Measurements from ENCODE around the gene L1CAM.
A peak's percentile ranks its signal among the peaks of the same experiment; 100 is the strongest.

Gene L1CAM

DNA sequence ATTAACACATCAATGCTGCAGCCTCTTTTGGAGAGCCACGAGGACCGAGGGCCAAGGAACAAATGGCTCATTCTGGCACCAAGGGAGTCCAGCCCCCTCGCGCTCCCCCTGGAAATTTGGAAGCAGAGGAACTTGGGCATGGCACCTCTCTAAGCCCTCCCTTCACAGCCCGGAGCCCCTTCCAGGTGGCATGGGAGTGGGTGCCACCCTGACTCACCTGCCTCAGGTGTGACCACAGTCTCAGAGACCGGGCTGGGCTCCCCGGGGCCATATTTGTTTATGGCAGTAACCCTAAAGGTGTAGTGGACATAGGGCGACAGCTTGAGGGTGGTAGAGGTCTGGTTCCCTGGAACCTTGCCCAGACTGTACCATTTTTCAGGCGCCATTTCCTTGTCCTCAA, 18.8 kb downstream of the L1CAM start:
- intact Hi-C loops (cut with DNase I) = no loop called here
- DNase-seq = peak in 2 of 10 donors; percentile 68 to 72

DNA sequence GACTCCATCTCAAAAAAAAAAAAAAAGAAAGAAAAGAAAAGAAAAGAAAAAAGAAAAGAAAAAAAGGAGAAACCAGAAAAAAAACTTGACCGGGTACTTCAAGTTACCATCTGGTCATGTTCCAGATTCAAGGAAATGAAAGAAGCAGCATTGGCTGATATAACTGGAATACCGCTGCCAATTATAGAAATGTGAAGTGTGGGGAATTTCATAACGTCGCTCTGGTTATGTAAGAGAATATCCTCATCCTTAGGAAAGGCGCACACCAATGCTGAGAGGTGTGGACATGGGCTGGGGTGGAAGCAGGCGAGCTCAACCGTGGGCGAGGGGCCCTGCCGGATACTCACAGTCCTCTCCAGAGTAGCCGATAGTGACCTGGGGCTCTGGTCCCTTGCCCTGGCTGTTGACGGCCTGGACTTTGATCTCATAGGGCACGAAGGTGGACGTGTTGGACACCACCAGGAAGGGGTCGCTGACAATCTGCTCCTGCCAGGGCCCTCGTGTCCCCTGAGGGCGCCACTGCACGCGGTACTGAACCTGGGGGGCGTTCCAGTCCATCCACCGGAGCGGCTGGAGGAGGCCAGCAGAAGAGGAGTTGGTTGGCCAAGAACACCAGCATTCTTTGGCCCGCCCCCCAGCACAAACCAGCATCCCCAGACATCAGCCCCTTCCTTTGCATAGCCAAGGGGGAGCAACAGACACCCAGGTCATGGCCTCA, 19.5 kb downstream of the L1CAM start:
- intact Hi-C loops (cut with DNase I) = no loop called here

DNA sequence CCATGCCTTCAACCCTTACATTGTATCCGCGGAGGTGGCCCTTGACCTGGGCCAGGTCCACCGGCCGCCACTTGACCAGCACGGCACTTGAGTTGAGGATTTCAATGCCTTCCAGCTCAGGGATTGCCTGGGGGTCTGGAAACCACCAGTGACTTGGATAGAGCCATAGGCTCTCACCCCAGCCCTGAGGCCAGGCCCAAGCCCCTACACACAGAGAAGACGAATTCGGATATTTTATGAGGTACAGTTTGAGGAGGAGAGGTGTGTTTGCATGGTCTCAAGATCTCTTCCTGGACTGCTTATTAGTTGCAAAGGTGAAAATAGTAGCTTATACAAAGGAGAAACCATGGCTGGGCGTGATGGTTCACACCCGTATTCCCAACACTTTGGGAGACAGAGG, 20.3 kb downstream of the L1CAM start:
- intact Hi-C loops (cut with DNase I) = no loop called here
- no peak for DNase-seq

More for the DNA sequence above, 19.5 kb downstream of the L1CAM start:
- peak in 2 of 10 donors; percentile 64 to 83 for DNase-seq

DNA sequence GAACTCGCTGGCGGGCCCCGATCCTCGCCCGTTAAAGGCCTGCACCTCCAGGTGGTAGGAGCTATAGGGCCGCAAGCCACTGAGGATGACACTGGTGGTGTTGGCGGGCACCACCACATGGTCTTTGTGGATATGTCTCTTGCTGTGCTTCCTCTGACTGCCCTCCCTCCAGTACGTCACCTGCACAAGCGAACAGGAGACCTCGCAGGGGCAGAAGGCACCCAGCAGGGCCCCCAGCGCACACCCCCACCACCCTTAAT, 20.7 kb downstream of the L1CAM start:
- intact Hi-C loops (cut with DNase I) = no loop called here
- no peak for DNase-seq

DNA sequence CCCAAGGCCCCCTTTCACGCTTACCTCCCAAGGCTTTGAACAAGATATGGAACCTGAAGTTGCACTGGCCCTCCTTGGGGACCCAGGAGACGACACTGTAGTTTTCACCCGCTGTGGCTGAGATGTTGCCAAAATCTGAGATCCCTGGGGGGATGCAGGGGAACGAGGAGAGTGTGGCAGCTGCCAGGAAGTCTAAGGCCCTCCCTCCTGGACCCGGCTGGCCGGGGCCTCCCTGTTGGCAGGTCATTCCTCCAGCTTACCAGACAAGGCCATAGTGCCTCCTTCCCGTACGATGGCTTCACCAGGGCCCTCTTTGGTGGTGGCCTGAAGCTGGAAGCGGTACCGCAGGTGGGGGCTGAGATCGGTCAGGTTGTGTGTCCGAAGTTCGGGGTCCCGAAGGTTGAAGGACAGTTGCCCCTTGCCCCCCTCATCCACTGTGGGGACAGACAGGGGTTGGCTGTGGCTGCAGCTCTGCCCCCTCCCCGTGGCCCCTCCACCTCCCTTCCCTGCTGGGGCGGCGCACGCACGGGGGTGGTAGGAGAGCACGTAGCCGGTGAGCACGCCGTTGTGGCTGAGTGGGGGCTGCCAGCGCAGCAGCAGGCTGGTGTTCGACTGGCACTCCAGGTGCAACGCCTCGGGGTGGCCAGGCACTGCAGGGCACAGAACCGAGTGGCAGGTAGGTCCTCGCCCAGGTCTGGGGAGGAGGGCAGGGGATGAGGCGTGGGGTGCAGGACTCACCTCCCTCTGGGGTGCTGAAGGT, 21.2 kb downstream of the L1CAM start:
- intact Hi-C loops (cut with DNase I) = no loop called here
- DNase-seq = peak in 1 of 10 donors; percentile 85

DNA sequence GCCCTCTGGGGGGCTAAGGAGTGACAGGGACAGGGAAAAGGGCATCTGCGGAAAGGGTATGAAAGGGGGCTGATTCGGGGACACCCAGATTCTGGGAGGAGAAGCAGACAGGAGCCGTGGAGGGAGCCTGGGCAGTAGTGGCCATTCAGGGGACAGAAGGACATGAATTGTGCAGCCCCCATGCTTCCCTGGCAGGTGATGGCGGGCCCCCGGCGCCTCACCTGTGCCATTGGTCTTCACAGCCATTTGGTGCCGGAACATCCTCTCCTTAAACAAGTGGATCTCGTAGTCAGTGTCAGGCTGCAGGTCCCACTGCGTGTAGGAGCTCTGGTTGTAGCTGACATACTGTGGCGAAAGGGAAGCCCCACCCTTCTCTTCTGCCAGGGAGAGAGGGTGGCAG, 21.9 kb downstream of the L1CAM start:
- intact Hi-C loops (cut with DNase I) = no loop called here
- DNase-seq = no peak

DNA sequence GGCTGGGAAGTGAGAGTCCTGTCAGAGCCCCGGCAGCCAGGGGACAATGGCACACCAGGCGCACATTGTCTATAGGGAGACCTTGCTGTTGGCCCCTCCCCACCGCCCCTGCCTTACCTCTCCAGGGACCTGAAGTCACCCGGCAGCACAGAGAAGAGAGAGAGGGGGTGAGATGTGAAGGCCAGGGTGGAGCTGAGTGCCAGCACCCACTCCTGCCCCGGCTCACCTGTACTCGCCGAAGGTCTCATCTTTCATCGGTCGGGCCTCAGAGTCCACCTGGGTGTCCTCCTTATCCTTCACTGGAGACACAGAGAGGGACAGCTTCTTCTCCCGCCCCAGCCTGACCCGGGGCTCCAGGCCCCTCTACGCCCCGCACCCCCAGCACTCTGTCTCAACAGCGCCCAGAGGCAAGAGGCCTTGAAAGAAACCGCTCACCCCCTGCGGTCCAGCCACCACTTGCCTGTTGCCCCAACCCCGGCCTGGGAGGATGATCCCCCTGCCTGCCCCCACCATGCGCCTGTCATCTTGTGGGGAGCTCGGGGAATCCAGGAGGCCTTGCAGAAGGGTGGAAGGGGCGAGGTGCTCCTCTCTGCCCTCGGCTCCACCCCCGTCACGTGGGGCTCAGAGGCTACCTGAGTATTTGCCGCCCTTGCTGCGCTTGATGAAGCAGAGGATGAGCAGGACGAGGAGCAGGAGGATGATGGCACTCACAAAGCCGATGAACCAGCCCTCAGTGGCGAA, 22.6 kb downstream of the L1CAM start:
- DNase-seq = no peak
- intact Hi-C loops (cut with DNase I) = no loop called here

DNA sequence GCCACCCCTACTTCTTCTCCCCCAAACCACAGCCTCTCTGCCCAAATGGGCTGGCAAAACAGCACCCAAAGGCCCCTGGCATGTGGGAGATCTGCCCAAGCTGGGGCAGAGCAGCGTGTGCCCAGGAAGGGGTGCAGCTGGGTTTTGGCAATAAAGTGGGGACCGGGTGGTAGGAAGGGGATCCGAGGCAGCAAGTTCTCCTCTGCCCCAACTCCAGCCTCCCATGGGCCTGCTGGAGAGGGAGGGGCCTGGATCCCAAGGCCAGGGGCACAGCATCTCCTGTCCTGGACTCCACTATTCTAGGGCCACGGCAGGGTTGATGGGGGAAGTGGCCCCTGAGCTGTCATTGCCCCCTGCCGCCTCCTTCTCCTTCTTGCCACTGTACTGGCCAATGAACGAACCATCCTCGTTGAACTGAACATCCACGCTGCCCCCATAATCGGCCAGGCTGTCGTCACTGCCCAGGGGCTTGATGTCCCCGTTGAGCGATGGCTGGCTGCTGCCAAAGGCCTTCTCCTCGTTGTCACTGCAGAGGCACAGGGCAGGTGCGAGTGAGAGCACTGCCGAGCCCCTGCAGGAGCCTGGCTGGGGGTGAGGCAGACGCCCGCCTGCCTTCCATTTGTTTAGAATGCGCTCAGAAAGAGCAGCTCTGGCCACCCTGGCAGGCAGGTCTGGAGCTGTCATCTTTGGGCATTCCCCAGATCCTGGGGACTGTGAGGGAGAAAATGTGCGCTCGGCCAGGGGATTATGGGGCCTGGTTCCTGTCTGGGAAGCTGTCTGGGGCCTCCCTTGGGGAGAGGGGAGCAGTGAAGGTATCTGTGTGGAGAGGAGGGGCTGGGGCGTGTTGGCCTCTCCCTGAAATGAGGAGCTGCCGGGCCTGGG, 23.4 kb downstream of the L1CAM start:
- intact Hi-C loops (cut with DNase I) = no loop called here
- DNase-seq = peak in 1 of 10 donors; percentile 68

DNA sequence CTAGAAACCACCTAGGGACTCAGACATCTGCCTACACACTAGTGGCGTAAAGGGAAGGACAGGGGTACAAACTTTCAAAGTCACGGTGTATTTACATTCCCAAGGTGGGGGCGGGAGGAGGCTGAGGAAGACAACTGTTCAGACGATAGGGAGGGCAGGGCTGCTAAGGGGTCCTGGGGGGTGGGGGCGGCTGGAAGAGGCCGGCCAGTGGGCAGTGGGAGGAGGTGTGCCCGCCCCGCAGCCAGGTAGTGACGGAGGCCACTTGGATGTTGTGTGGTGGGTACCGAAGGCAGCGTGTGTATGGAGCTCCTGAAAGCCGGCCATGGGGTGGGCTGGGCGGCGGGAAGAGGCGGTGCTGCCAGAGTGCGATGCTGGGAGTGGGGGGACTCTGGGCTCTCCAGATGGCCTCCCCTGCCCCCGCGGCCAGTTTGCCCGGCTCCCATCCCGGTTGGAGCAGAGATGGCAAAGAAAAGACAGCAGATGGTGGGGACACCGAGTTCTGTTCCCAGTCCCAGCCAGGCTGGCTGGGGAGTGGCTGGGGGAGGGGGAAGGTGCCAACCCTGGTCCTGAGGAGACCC, 24.2 kb downstream of the L1CAM start:
- intact Hi-C loops (cut with DNase I) = no loop called here

DNA sequence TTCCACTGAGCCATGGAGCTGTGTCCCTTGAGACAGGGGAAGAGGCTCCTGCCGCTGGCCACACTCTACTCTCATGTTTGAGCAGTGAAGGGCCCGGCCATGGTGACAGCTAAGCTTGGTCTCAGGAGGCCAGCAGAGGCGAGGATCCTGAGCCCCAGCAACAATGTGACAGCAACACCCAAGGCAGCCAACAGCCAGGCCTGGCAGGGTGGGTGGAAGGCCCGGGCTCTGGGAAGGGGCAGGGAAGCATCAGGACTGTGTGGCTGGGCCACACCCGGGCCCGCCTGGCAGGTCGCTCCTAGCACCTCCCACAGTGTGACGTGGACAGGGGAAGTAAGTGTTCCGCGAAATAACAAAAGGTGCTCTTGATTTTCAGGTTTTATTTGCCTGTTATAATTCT, 24.8 kb downstream of the L1CAM start:
- no peak for DNase-seq

More for the DNA sequence above, 24.2 kb downstream of the L1CAM start:
- peak in 2 of 10 donors; percentile 84 for DNase-seq

DNA sequence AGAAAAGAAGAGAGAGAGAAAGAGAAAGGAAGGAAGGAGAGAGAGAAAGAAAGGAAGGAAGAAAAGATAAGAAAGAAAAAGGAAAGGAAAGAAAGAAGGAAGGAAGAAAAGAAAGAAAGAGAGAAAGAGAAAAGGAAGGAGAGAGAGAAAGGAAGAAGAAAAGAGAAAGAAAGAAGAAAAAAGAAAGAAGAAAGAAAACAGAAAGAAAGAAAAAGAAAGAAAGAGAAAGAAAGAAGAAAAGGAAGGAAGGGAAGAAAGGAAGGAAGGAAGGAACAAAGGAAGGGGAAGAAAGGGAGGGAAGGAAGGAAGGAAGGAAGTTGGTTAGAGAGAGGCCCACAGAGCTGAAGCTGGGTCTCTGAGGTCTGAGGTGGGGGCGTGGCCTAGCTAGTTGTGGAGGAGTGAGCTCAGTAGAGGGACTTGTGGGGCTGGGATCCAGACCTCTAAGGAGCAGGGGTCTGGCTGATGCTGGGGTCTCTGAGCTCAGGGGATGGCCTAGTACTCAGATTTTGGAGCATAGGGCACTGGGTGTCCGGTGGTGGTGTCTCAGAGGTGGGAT, 28.5 kb downstream of the L1CAM start:
- no peak for DNase-seq
- intact Hi-C loops (cut with DNase I) = no loop called here

More for the DNA sequence above, 24.8 kb downstream of the L1CAM start:
- intact Hi-C loops (cut with DNase I) = no loop called here

DNA sequence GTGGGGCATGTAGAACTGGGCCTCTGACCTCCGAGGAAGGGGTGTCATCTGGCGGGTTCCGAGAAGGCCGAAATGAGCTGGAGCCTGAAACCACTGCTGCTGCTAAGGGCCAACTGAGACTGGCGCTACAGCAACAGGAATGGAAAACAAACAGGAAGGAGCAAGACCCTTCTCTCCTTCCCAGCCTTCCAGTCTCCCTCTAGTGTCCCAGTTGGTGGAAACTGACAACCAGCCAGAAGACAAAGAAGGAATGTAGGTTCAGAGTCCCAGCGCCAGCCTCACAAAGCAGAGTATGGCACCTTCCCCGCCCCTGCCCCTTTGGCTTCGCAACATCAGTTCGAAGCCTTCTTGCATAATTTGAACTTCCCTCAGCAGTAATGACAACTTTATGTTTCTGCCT, 31.3 kb downstream of the L1CAM start:
- no peak for DNase-seq
- intact Hi-C loops (cut with DNase I) = no loop called here

DNA sequence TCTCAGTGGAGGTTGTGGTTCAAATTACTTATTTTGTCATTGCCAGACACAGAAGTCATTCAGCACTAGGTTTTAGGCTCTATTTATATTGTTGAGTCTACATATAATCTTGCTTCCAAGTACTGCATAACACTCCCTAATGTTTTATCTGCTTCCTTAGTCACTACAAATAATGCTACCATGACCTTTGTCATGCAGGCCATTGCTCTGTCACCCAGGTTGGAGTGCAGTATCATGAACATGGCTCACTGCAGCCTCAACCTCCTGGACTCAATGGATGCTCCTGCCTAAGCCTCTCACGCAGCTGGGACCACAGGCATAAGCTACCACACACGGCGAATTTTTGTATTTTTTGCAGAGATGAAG, 32.1 kb downstream of the L1CAM start:
- intact Hi-C loops (cut with DNase I) = no loop called here
- DNase-seq = no peak

DNA sequence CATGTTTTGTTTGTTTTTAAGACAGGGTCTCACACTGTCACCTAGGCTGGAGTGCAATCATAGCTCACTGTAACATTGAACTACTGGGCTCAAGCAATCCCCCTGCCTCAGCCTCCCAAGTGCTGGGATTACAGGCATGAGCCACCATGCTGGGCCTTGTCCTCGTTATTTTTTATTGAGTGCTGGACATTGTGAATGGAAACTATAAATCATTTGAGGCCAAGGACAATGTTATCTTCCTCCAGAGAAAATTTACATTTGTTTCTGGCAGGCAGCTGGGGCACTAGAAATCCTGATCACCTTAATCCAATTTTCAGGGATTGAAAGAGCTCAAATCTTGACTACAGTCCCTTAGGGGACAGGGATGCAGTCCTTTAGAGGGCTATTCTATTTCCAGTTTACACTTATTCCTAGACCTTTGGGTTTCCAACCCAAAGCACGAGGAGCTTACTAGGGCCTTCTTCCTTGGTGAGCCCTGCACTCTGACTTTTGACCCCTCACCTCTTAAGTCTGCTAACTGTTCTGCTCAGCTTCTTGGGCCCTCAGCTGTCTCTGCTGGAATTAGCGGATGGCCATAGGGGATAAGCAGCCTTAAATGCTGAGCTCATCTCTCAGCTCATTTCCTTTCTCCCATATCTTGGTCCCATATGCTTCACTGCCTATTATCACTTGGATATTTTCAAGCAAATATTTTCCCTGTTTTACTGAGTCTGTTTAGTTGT, 32.6 kb downstream of the L1CAM start:
- intact Hi-C loops (cut with DNase I) = no loop called here
- no peak for DNase-seq

DNA sequence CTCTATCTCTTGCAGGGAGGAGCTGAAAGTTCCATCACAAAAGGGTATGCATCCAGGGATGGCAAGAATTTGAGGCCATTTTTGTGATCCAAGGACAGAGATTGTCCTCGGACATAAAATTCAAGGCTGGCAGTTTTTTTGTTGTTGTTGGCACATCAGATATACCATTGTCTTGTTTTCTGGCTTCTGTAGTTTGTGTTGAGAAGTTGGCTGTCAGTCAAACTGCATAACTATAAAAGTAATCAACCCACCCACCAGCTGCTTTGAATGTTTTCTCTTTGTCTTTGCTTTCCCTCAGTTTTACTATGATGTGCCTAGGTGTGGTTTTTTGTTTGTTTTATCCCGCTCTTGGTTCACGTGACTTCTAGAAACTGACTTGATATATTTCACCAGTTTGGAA, 34.0 kb downstream of the L1CAM start:
- no peak for DNase-seq
- intact Hi-C loops (cut with DNase I) = no loop called here

DNA sequence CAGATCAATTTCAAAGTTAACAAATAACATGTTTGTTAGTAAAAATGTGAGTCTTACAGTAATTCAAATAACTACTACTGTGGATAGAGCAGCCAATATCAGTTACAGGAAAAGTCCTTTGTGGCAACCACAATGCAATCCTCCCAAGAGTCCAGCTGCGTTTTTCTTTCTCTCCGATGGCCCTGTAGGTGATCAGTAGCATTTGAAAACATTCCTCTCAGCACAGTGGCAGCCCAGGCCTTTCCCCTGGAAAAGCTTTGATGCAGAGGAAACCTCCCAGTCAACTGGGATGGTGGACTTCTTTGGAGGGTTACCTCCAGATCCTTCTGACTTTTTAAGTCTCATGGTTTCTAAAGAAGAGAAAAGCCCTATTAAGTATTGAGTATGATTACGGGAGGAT, 37.6 kb downstream of the L1CAM start:
- intact Hi-C loops (cut with DNase I) = no loop called here

DNA sequence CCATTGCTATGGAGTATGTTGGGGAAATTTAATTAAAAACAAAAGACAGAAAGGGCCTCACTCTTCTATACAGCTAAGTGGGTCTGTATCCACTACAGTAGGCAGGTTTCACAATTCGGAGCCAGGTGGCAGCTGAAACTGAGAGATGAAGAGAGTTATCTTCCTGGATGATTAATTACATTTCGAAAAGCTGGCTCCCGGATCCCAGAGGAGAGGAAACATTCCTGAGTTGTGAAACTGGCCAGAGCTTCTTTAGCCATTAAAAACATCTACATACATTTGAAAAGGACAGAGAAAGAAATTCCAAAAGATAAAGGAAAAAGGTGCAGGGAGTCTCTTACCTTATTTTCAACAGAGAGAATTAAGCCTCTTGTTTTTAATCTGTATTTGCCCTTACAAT, 40.1 kb downstream of the L1CAM start:
- DNase-seq = no peak
- intact Hi-C loops (cut with DNase I) = no loop called here

More for the DNA sequence above, 37.6 kb downstream of the L1CAM start:
- DNase-seq = no peak

DNA sequence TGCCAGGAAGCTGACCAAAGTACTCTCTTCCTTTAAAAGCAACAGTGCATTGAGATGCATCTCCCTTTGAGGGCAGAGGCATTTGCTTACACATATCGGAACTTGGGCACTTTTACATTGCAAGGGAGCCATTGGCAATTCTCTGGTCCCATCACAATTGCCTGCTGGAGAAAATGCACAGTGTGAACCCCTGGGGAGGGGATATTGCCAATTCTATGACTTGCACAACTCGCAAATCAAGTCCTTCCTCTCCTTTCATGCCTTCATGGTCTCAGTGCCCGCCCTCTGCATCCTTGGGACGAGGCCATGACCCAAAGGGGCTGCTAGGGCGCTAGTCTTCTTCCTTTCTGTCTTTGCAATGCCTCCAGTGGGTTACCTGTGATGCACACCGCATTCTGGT, 40.8 kb downstream of the L1CAM start:
- intact Hi-C loops (cut with DNase I) = no loop called here

DNA sequence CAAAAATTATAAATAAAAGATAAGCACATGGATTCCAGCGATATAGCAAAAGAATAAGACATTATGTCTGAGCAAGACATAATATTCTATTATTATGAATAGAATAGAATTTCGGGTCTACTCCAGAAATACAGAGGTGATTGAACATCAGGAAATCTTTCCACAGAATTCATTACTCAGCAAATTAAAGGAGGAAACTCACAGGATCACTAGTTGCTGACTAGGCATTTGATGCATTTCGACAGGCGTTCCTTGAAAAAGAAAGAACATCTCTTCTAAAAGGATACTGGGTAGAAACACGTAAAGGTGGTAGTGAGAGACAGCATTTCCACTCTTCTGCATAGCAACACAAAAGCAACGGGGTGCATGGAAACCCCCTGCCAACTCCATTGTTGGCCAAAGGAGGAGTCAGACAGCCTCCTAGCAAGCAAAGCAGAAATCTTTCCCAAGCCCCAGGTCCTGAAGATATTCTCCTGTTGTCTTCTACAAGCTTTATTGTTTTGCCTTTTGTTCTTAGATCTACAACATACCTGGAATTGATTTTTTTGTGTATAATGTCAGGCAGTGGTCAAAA, 41.4 kb downstream of the L1CAM start:
- DNase-seq = no peak
- intact Hi-C loops (cut with DNase I) = no loop called here

More for the DNA sequence above, 40.8 kb downstream of the L1CAM start:
- DNase-seq = no peak

Data from posterior cingulate gyrus (tissue), 11 donors.